ENCODE results near the gene PDGFRB. TPM values are rescaled to one million over a fixed set of nuclear protein-coding genes. Genes with fewer than 3 reads are reported as not detected.

Gene PDGFRB
- total RNA-seq, 1 donor from 2014 or later: 173 TPM

- Histone ChIP-seq H3K4me1 (peaks cover 7% of the 10 kb centered on the region), H3K27me3 (no peaks in the 10 kb centered on the region), H3K36me3 (no peaks in the 10 kb centered on the region), H3K9me3 (no peaks in the 10 kb centered on the region), H3K27ac (no peak overlapping the region), H3K4me3 (no peak overlapping the region)
- TF ChIP-seq CTCF (IDR thresholded peaks at IDR 0.05) (no peak), POLR2AphosphoS5 (IDR thresholded peaks at IDR 0.05; ENCODE audit: insufficient read depth in 1 of 2, low read depth in 1 of 2) (no peak), POLR2A (IDR thresholded peaks at IDR 0.05) (no peak)
- intact Hi-C loops (cut with DNase I): no loop called here
- peak; percentile 52 to 81 for DNase-seq (ENCODE audit: extremely low spot score in 2 of 2)
Observed at GRCh38 chr5:150077996-150078801, 77.4 kb downstream of the PDGFRB start.

GRCh38 chr5:150077060-150077459, 78.6 kb downstream of the PDGFRB start:
- no peak overlapping the region for H3K4me3 ChIP-seq
- TF ChIP-seq POLR2A (IDR thresholded peaks at IDR 0.05): no peak
- TF ChIP-seq POLR2AphosphoS5 (IDR thresholded peaks at IDR 0.05; ENCODE audit: insufficient read depth in 1 of 2, low read depth in 1 of 2): no peak
- no peak for TF ChIP-seq CTCF (IDR thresholded peaks at IDR 0.05)
- no peaks in the 10 kb centered on the region for H3K9me3 ChIP-seq
- no peaks in the 10 kb centered on the region for H3K27me3 ChIP-seq
- H3K36me3 ChIP-seq: no peaks in the 10 kb centered on the region
- peaks cover 7% of the 10 kb centered on the region for H3K4me1 ChIP-seq
- H3K27ac ChIP-seq: no peak overlapping the region
- DNase-seq (ENCODE audit: extremely low spot score in 2 of 2): peak in 1 of 2 donors; percentile 71
- intact Hi-C loops (cut with DNase I): no loop called here

GRCh38 chr5:150075806-150076205, 79.8 kb downstream of the PDGFRB start:
- H3K9me3 ChIP-seq: no peaks in the 10 kb centered on the region
- no peaks in the 10 kb centered on the region for H3K4me1 ChIP-seq
- H3K4me3 ChIP-seq: no peak overlapping the region
- DNase-seq (ENCODE audit: extremely low spot score in 2 of 2): peak; percentile 69 to 85
- intact Hi-C loops (cut with DNase I): no loop called here
- no peak overlapping the region for H3K27ac ChIP-seq
- no peaks in the 10 kb centered on the region for H3K36me3 ChIP-seq
- no peaks in the 10 kb centered on the region for H3K27me3 ChIP-seq
- TF ChIP-seq POLR2A (IDR thresholded peaks at IDR 0.05) (no peak), CTCF (IDR thresholded peaks at IDR 0.05) (no peak), POLR2AphosphoS5 (IDR thresholded peaks at IDR 0.05; ENCODE audit: insufficient read depth in 1 of 2, low read depth in 1 of 2) (no peak)

GRCh38 chr5:150075233-150075632, 80.4 kb downstream of the PDGFRB start:
- DNase-seq (ENCODE audit: extremely low spot score in 2 of 2): peak in 1 of 2 donors; percentile 49
- H3K36me3 ChIP-seq: no peaks in the 10 kb centered on the region
- no peak overlapping the region for H3K4me3 ChIP-seq
- H3K27me3 ChIP-seq: no peaks in the 10 kb centered on the region
- TF ChIP-seq POLR2A (IDR thresholded peaks at IDR 0.05): no peak
- no peak for TF ChIP-seq CTCF (IDR thresholded peaks at IDR 0.05)
- TF ChIP-seq POLR2AphosphoS5 (IDR thresholded peaks at IDR 0.05; ENCODE audit: insufficient read depth in 1 of 2, low read depth in 1 of 2): no peak
- no peaks in the 10 kb centered on the region for H3K9me3 ChIP-seq
- intact Hi-C loops (cut with DNase I): no loop called here
- H3K4me1 ChIP-seq: no peaks in the 10 kb centered on the region
- no peak overlapping the region for H3K27ac ChIP-seq

GRCh38 chr5:150073677-150074076, 82.0 kb downstream of the PDGFRB start:
- Histone ChIP-seq H3K9me3 (no peaks in the 10 kb centered on the region), H3K27ac (no peak overlapping the region), H3K4me1 (no peaks in the 10 kb centered on the region), H3K4me3 (no peak overlapping the region), H3K36me3 (no peaks in the 10 kb centered on the region), H3K27me3 (no peaks in the 10 kb centered on the region)
- peak in 1 of 2 donors; percentile 70 for DNase-seq (ENCODE audit: extremely low spot score in 2 of 2)
- intact Hi-C loops (cut with DNase I): no loop called here
- no peak for TF ChIP-seq CTCF (IDR thresholded peaks at IDR 0.05)
- TF ChIP-seq POLR2A (IDR thresholded peaks at IDR 0.05): no peak
- no peak for TF ChIP-seq POLR2AphosphoS5 (IDR thresholded peaks at IDR 0.05; ENCODE audit: insufficient read depth in 1 of 2, low read depth in 1 of 2)

All from vagina (tissue), 2 donors.